ENCODE measurements around the gene SLC5A2.
"Not testable (repeated sequence)": the region's sequence is repeated elsewhere in the genome, so short reads cannot be mapped to it uniquely, and the experiment has no call there.

The SLC5A2 gene

DNA sequence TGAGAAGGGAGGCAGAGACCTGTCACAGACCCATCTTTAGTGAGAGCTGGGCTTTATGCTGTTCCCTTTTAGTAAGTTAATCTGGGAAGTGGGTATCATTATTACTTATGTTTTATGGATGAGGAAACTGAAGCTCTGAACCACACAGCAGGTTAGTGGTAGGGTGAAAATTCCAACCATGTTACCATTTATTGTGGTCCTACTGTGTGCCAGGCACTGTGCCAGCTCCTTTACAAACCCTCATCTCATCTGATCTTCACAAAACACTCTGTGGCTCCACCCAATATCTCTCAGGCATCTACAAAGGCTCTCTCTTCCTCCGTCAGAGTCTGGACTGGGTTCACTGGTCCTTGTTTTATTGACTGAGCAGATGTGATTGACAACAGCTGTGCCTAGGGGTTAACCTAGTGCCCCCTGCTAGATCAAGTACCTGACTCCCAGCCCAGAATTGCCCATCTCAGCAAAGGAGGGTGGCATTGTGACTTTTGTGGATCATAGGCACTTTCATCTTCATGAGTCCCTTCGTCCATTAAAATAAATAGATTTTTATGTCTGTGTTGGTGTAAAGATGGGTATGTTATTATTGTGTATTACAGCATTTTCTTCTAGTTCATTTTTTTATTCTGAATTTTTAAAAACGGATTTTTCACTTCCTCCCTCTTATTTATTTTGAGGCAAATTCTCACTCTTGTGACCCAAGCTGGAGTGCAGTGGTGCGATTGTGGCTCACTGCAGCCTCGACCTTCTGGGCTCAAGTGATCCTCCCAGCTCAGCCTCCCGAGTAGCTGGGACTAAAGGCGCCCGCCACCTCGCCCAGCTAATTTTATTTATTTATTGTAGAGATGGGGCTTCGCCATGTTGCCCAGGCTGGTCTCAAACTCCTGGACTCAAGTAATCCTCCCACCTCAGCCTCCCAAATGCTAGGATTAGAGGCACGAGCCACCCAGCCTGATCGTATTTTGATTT, 7.9 kb upstream of the SLC5A2 start:
- no peak for DNase-seq (ENCODE audit: low read depth in 3 of 3, low spot score in 1 of 3)

DNA sequence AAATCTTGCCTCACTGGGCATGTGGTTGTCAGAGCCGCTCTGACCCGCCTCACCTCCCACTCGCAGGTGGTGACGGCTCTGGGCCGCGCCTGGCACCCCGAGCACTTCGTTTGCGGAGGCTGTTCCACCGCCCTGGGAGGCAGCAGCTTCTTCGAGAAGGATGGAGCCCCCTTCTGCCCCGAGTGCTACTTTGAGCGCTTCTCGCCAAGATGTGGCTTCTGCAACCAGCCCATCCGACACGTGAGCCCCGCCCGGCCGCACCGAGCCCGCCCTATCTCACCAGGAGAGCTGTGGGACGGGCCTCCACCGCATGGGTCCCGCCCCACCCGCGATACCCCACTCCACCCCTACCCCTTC, 7.0 kb upstream of the SLC5A2 start:
- DNase-seq (ENCODE audit: low read depth in 3 of 3, low spot score in 1 of 3): no peak

DNA sequence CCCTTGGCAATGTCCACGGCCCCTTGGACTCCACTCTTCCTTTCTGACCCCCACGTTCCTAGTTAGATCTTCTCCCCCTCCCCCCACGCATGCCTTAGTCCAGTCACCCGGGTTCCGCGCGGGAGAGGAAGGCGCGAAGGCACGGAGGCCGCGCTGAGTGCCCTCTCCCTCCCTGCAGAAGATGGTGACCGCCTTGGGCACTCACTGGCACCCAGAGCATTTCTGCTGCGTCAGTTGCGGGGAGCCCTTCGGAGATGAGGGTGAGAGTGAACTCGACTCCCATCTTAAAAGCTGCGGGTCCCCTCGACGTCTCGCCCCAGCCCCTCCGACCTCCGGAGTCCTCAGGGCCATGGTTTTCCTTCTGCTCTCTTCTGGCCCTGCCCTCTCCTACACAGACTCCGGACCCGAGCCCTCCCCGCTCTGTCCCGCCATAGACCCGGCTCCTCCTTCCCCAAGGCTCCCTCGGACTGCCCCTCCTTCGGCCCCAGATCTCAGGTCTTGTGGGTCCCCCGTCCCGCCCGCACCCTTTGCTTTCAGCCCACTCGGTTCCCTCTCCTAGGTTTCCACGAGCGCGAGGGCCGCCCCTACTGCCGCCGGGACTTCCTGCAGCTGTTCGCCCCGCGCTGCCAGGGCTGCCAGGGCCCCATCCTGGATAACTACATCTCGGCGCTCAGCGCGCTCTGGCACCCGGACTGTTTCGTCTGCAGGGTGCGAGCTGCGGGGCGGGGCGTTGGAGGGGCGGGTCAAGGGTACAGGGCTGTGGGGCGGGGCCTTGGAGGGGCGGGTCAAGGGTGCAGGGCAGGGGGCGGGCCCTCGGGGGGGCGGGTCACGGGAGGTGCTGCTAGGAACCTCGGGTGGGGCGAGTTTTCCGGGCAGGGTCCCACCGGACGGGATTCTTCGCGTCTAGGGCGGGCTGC, 6.4 kb upstream of the SLC5A2 start:
- peak; percentile 79 to 85 (median 82) for DNase-seq (ENCODE audit: low read depth in 3 of 3, low spot score in 1 of 3)

GRCh38 chr16:31477220-31478216, 5.4 kb upstream of the SLC5A2 start:
- DNase-seq (ENCODE audit: low read depth in 3 of 3, low spot score in 1 of 3): no peak

DNA sequence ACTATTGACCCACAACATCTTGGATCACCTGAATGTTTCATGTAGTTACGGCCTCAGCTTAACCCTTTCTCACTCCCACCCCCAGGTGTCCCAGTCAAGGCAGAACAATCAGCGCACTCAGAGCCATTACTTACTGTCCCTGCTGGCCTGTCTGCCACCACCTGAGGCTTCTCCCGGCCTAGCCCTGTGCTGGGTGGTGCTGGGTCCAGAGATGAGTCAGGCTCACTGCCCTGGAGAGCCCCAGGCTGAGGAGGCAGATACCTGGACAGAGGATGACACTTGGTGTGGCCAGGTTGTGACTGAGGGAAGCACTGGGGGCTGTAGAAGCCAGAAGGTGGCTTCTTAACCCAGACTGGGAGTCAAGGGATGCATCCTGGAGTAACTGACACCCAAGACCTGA, 4.0 kb upstream of the SLC5A2 start:
- DNase-seq (ENCODE audit: low read depth in 3 of 3, low spot score in 1 of 3): no peak

DNA sequence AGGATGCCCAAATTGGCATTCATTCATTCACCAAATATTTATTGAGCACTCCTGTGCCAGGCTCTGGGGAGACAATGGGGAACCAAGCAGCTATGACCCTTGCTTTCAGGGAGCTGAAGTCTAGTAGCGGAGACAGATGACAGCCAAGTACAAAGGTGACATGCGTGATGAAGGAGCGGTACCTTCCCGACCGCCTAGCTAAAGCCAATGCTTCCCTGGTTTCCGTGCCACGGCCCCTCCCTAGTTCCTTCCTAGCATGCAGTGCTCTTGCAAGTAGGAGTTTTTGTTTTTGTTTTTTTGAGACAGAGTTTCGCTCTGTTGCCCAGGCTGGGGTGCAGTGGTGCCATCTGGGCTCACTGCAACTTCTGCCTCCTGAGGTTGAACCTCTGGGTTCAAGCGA, 3.2 kb upstream of the SLC5A2 start:
- DNase-seq (ENCODE audit: low read depth in 3 of 3, low spot score in 1 of 3): no peak

- DNase-seq (ENCODE audit: low read depth in 3 of 3, low spot score in 1 of 3): no peak
Measured at GRCh38 chr16:31480851-31481536, 1.9 kb upstream of the SLC5A2 start.

GRCh38 chr16:31484048-31484447, 1.1 kb downstream of the SLC5A2 start:
- not testable (repeated sequence) for DNase-seq (ENCODE audit: low read depth in 3 of 3, low spot score in 1 of 3)

GRCh38 chr16:31484491-31485171, 1.7 kb downstream of the SLC5A2 start:
- no peak for DNase-seq (ENCODE audit: low read depth in 3 of 3, low spot score in 1 of 3)

DNA sequence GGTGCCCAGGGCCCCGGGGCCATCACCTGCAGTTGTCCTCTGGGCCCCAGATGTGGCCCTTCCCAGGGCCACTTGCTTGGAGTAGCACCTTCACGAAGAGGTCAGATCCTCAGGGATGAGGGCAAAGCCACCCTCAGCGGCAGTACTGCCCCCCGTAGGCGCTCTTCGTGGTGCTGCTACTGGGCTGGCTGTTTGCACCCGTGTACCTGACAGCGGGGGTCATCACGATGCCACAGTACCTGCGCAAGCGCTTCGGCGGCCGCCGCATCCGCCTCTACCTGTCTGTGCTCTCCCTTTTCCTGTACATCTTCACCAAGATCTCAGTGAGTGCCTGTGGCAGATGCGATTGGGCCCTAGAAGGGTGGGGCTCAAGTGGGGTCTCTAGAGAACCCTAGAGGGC, 2.6 kb downstream of the SLC5A2 start:
- DNase-seq (ENCODE audit: low read depth in 3 of 3, low spot score in 1 of 3): no peak

- DNase-seq (ENCODE audit: low read depth in 3 of 3, low spot score in 1 of 3): no peak
Measured at GRCh38 chr16:31486045-31486444, 3.1 kb downstream of the SLC5A2 start.

GRCh38 chr16:31487071-31487719, 4.3 kb downstream of the SLC5A2 start:
- DNase-seq (ENCODE audit: low read depth in 3 of 3, low spot score in 1 of 3): no peak

DNA sequence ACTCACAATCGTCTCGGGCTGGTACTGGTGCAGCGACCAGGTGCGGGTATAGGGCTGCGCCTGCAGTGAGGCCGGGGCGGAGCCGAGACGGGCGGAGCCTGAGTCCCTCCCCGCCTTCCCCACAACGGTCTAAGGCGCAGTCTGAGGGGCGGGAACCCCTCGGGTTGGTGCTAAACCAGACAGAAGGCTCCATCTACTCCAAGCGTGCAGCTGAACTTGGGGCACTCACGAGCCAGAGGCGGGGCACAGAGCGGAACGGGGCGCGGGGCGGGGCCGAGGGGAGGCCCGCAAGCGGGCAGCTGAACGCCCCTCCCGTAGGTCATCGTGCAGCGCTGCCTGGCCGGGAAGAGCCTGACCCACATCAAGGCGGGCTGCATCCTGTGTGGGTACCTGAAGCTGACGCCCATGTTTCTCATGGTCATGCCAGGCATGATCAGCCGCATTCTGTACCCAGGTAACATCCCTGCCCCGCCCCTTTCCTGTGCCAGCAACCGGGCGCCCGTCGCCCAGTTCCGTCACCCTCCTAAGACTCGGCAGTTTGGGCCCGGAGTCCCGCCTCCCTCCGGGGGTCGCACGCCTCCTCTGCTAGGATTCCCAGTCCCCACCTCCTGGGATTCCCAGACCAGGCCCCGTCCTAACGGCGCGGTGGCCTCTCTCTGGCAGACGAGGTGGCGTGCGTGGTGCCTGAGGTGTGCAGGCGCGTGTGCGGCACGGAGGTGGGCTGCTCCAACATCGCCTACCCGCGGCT, 5.0 kb downstream of the SLC5A2 start:
- DNase-seq (ENCODE audit: low read depth in 3 of 3, low spot score in 1 of 3): peak; percentile 43 to 45 (median 45)

DNA sequence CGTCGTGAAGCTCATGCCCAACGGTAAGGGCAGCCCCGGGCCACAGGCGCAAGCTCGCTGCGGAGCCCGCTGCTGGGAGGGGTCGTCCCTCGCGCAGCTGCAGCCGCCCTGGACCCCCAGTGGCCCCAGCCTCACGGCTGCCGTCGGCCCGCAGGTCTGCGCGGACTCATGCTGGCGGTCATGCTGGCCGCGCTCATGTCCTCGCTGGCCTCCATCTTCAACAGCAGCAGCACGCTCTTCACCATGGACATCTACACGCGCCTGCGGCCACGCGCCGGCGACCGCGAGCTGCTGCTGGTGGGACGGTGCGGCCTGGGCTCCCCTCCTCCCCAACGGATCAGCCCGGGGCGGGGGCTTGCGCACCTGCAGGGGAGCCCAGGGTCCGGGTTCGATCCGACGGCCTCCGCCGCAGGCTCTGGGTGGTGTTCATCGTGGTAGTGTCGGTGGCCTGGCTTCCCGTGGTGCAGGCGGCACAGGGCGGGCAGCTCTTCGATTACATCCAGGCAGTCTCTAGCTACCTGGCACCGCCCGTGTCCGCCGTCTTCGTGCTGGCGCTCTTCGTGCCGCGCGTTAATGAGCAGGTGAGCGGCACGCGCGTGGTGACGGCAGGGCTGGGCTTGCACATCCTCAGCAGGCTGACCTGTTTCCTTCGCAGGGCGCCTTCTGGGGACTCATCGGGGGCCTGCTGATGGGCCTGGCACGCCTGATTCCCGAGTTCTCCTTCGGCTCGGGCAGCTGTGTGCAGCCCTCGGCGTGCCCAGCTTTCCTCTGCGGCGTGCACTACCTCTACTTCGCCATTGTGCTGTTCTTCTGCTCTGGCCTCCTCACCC, 5.8 kb downstream of the SLC5A2 start:
- no peak for DNase-seq (ENCODE audit: low read depth in 3 of 3, low spot score in 1 of 3)

GRCh38 chr16:31489298-31489564, 6.3 kb downstream of the SLC5A2 start:
- no peak for DNase-seq (ENCODE audit: low read depth in 3 of 3, low spot score in 1 of 3)

GRCh38 chr16:31489616-31490584, 7.0 kb downstream of the SLC5A2 start:
- DNase-seq (ENCODE audit: low read depth in 3 of 3, low spot score in 1 of 3): no peak
